Common myeloid progenitor, CD34-positive (primary cell): ENCODE results near the gene FEM1C. TPM values are rescaled to one million over a fixed set of nuclear protein-coding genes. Genes with fewer than 3 reads are reported as not detected.

Experiments used
- CTCF ChIA-PET: fragments of 350-600 bp; sonication (Branson Sonifier 250); formaldehyde crosslinking; loops from one replicate; lab custom pipeline; 2021; ENCODE audit warnings: antibody characterized with exemption; lab: Charles Lee
- POLR2A ChIA-PET: fragments of 350-600 bp; sonication (Branson Sonifier 250); formaldehyde crosslinking; loops from one replicate; lab custom pipeline; 2021; ENCODE audit warnings: antibody characterized with exemption; lab: Charles Lee
- DNase-seq, 3 donors: peaks; one replicate each; pipeline versions ENCODE4 v3.0.0 to v3.0.0-alpha.2; 2013
- H3K27ac ChIP-seq, 2 experiments: 1 replicate in 1 of 2; 2 replicates in 1 of 2; pipeline ENCODE4 v1.7.0; 2013; ENCODE audit warnings: inconsistent platforms in 2 of 2, low read length in 2 of 2, mild to moderate bottlenecking in 2 of 2, low read depth in 1 of 2, moderate library complexity in 1 of 2; ENCODE audit not compliant: severe bottlenecking in 2 of 2, insufficient read depth in 1 of 2, poor library complexity in 1 of 2
- H3K27me3 ChIP-seq, 5 experiments: replicated peaks in 2 of 5; 1 replicate in 3 of 5; 2 replicates in 2 of 5; pipeline versions ENCODE4 v1.6.1 to v1.7.0; 2013; ENCODE audit warnings: low read length in 4 of 5, mild to moderate bottlenecking in 2 of 5, moderate library complexity in 2 of 5, inconsistent platforms in 1 of 5; ENCODE audit not compliant: insufficient read depth in 5 of 5, control insufficient read depth in 4 of 5
- H3K36me3 ChIP-seq, 4 experiments: 1 replicate in 2 of 4; 2 replicates in 2 of 4; pipeline versions ENCODE4 v1.6.1 to v1.7.0; 2013; ENCODE audit warnings: low read length in 3 of 4, control low read depth in 1 of 4, mild to moderate bottlenecking in 1 of 4; ENCODE audit not compliant: control insufficient read depth in 4 of 4, insufficient read depth in 4 of 4
- H3K4me1 ChIP-seq, 4 experiments: 1 replicate in 3 of 4; 2 replicates in 1 of 4; pipeline versions ENCODE4 v1.6.1 to v1.7.1; 2013; ENCODE audit warnings: low read length in 3 of 4, mild to moderate bottlenecking in 3 of 4, control low read depth in 1 of 4, inconsistent platforms in 1 of 4, moderate library complexity in 1 of 4; ENCODE audit not compliant: control insufficient read depth in 4 of 4, insufficient read depth in 4 of 4; ENCODE audit errors: control extremely low read depth in 1 of 4
- H3K4me3 ChIP-seq, 7 experiments: 1 replicate in 4 of 7; 2 replicates in 3 of 7; pipeline versions ENCODE4 v1.5.1 to v1.7.0; 2013; ENCODE audit warnings: mild to moderate bottlenecking in 7 of 7, low read length in 6 of 7, moderate library complexity in 6 of 7, inconsistent platforms in 2 of 7, low read depth in 2 of 7, control low read depth in 1 of 7; ENCODE audit not compliant: insufficient read depth in 4 of 7, control insufficient read depth in 1 of 7; ENCODE audit errors: extremely low read depth in 1 of 7
- H3K9me3 ChIP-seq, 5 experiments: 1 replicate in 4 of 5; 2 replicates in 1 of 5; pipeline versions ENCODE4 v1.6.1 to v1.7.1; 2013; ENCODE audit warnings: low read length in 4 of 5, mild to moderate bottlenecking in 2 of 5, inconsistent platforms in 1 of 5, low read depth in 1 of 5, moderate library complexity in 1 of 5; ENCODE audit not compliant: control insufficient read depth in 4 of 5, insufficient read depth in 2 of 5; ENCODE audit errors: control extremely low read depth in 1 of 5
- WGBS: methylation state at CpG from one replicate; pipeline ENCODE4 v1.1.5; 2013; ENCODE audit not compliant: insufficient coverage; 5-methylcytosine and 5-hydroxymethylcytosine counted together
- polyA plus RNA-seq: library from polyadenylated mRNA; unstranded; fragments of 120-200 nt; gene quantifications from one replicate; pipeline ENCODE4 v1.2.1, GENCODE V29; 2013

The FEM1C gene, protein sequence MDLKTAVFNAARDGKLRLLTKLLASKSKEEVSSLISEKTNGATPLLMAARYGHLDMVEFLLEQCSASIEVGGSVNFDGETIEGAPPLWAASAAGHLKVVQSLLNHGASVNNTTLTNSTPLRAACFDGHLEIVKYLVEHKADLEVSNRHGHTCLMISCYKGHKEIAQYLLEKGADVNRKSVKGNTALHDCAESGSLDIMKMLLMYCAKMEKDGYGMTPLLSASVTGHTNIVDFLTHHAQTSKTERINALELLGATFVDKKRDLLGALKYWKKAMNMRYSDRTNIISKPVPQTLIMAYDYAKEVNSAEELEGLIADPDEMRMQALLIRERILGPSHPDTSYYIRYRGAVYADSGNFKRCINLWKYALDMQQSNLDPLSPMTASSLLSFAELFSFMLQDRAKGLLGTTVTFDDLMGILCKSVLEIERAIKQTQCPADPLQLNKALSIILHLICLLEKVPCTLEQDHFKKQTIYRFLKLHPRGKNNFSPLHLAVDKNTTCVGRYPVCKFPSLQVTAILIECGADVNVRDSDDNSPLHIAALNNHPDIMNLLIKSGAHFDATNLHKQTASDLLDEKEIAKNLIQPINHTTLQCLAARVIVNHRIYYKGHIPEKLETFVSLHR
- polyA plus RNA-seq, result 31.2 TPM

DNA sequence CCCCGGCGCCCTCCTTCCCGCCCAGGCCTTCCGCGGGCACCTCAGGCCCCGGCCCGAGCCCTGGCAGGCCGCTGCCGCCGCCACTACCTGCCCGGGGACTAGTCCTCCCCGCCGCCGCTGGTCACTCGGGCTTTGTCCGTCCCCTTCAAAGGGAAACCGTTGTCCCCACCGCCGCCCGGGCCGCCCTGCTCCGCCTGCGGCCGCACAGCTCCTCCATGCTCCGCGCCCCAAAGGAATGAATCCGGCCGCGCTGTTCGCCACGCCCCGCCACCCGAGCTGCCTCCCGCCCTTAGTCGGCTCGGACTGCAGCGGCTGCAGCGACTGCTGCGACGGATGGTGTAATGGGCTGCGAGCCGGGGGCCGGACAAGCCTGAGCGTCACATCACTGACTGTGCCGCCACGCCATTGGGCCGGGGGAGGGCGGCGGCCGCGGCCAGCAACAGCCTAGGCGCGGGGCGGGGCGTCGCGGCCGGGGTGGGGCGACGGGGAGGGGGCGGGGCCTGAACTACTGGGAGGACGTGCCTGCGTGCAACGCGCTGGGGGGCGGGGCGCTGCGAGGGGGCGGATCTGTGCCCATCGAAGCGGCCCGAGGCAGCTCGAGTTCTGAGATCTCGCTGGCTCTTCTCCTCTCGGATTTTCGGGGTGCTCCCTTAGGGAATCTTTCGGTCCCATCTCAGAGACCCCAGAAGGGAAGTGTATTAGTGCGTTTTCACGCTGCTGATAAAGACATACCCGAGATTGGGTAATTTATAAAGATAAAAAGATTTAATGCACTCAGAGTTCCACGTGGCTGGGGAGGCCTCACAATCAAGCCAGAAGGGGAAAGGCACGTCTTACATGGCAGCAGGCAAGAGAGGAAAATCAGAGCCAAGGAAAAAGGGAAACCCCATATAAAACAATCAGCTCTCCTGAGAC is at the start of gene FEM1C:
TSS of gene FEM1C (minus strand) at position 340 of the 915 bp plus-strand sequence. CDS start 1,282 bp downstream, outside the sequence.
- ChIA-PET CTCF (interaction anchor here (0.7 to 1.8 kb wide), 5 partner anchors 25 to 282 kb away, joined by 3 to 5 read pairs (median 4); partner anchors contain the start of gene PGGT1B), POLR2A (interaction anchor here (1.0 to 1.5 kb wide), 3 partner anchors 57 to 283 kb away, joined by 3 read pairs; no protein-coding TSS in a partner anchor)
- under 1% methylated on average over 70 of the region's 82 CpGs for WGBS
- H3K4me1 ChIP-seq, result peaks cover 21 to 41% (median 26%) of the 10 kb centered on the region in 4 experiments
- peak within 1 kb of the TSS; percentile 87 to 93 for H3K27ac ChIP-seq
- H3K9me3 ChIP-seq, result peaks cover 0 to 12% (median 3%) of the 10 kb centered on the region in 5 experiments
- DNase-seq, result peak; percentile 95 to 98 (median 97)
- peaks cover under 1 to 15% (median 3%) of the 10 kb centered on the region in 4 experiments for H3K36me3 ChIP-seq
- H3K4me3 ChIP-seq, result peak within 1 kb of the TSS; percentile 86 to 97 (median 92)
- no peaks in the 10 kb centered on the region for H3K27me3 ChIP-seq

DNA sequence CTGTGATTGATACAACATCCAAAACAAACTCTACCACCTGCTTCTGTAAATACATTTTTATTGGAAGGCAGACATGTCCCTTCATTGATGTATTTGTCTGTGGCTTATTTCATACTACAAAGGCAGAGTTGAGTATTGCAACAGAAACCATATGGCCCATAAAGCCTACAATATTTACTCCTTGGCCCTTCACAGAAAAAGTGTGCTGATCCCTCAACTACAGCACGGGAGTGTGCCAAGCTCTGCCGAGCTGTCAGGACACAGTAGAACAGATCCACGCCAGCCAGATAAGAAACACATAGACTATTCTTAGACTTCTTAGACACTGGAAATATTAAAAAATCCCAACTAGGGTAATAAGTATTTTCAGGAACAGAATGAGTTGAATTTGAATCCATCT is 44.5 kb upstream of the FEM1C start:
- Histone ChIP-seq H3K36me3 (no peaks in the 10 kb centered on the region), H3K4me1 (no peaks in the 10 kb centered on the region), H3K27me3 (no peaks in the 10 kb centered on the region), H3K27ac (no peak overlapping the region), H3K4me3 (no peak overlapping the region), H3K9me3 (no peaks in the 10 kb centered on the region)
- no peak for DNase-seq
- WGBS, result no CpG with 5 or more reads among the region's 3 CpGs
- ChIA-PET POLR2A (no interaction called here), CTCF (interaction anchor here (3.8 to 4.0 kb wide), 2 partner anchors 14 to 280 kb away, joined by 16 to 26 read pairs; no protein-coding TSS in a partner anchor)

DNA sequence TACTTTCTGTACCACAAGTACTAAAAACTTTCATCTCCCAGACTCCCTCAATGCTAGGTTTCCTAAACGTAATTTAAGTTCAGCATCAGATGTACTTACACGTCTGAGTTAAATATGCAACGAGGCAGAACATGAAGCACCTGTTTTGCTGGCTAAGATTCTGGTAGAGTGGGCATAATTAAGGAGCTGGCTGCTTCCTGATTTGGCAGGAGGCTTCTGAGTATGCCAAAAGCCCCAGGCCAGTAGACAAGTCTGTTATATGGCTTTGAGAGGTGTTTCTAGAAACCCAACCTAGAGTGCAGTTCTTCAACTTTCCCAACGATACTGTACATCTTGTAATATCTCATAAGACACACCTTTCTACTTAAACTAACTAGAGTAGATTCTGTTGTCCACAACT is 44.1 kb upstream of the FEM1C start:
- ChIA-PET CTCF (interaction anchor here (1.1 to 4.0 kb wide), 4 partner anchors 13 to 280 kb away, joined by 3 to 26 read pairs (median 12); partner anchors contain the start of gene TICAM2), POLR2A (no interaction called here)
- Histone ChIP-seq H3K27ac (no peak overlapping the region), H3K27me3 (no peaks in the 10 kb centered on the region), H3K4me3 (no peak overlapping the region), H3K36me3 (no peaks in the 10 kb centered on the region), H3K4me1 (no peaks in the 10 kb centered on the region), H3K9me3 (no peaks in the 10 kb centered on the region)
- 86% methylated on average over 3 of the region's 4 CpGs for WGBS
- no peak for DNase-seq

DNA sequence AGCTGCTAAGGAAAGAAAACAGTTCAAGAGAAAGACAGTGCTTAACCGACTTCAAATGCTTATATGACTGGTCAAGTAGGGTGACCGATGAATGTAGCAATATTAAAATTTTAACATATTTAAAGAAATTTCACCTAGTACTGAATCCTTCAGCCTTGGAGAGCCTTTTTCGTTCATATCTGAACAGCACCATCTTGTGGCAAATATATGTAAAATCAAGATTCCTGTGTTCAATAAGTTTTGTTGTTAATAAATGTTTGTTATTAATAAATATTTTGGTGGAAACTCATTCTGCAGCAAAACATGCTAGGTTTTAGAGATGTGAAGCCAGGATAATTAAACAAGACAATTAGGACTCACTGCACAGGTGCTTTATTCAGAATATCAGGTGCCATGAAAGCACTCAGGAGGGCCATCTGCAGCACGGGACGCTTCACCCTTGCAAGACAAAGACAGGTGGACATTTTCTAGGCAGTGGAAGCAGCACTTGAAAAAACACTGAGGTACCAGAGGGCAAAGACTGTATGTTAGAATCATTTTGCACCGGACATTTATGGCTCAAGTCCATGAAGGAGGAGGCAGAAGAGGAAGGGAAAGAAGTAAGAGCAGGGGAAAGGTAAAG is 42.1 kb upstream of the FEM1C start:
- Histone ChIP-seq H3K4me1 (no peaks in the 10 kb centered on the region), H3K27me3 (no peaks in the 10 kb centered on the region), H3K4me3 (no peak overlapping the region), H3K9me3 (no peaks in the 10 kb centered on the region), H3K27ac (no peak overlapping the region), H3K36me3 (no peaks in the 10 kb centered on the region)
- CTCF ChIA-PET, result interaction anchor here (1.0 to 4.0 kb wide), 3 partner anchors 12 to 278 kb away, joined by 3 to 26 read pairs (median 4); no protein-coding TSS in a partner anchor
- 96% methylated on average over 3 of the region's 6 CpGs for whole genome bisulfite sequencing
- peak in 2 of 3 donors; percentile 34 to 41 for DNase-seq
- POLR2A ChIA-PET, result no interaction called here

DNA sequence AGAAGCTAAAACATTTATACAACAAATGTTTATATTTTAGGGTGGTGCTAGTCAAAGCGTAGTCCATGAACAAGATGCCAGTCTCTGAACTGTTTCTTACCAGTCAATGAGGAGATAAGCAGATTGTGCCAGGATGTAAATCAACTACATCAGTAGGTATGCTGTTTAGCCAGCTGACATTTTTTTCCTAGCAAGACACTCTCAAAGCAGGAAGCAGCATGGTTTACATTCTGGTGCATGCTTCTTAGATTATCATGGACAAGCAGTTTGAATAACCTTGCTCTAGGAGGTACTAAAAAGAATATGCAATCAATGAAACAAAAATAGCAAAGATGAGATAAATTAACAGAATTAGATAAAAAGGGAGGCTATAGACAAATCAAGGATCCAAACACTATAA is 40.7 kb upstream of the FEM1C start:
- H3K27ac ChIP-seq, result no peak overlapping the region
- DNase-seq, result no peak
- no peaks in the 10 kb centered on the region for H3K9me3 ChIP-seq
- ChIA-PET POLR2A (no interaction called here), CTCF (interaction anchor here (0.8 kb wide), 1 partner anchor 17 kb away, joined by 3 read pairs; no protein-coding TSS in a partner anchor)
- H3K36me3 ChIP-seq, result no peaks in the 10 kb centered on the region
- H3K4me1 ChIP-seq, result no peaks in the 10 kb centered on the region
- no peaks in the 10 kb centered on the region for H3K27me3 ChIP-seq
- no peak overlapping the region for H3K4me3 ChIP-seq
- WGBS, result 100% methylated on average over 1 of the region's 1 CpG

DNA sequence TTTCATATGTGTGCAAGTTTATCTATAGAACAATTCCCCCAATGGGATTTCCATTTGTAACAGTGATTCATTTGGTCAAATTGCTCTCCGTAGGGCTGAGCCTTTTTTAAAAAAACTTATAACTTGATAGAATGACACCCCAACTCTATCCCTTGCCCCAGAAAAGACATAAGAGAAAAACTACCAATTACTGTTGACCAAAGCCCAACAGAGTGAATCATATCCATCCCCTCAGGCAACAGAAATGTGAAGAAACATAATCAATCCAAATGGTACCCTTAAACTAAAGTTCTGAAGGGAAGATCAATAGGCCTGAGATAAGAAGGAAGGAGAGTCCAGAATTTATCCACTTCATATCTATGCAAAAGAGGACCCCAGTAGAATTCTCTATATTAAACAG is 39.9 kb upstream of the FEM1C start:
- Histone ChIP-seq H3K4me1 (no peaks in the 10 kb centered on the region), H3K9me3 (no peaks in the 10 kb centered on the region), H3K27me3 (no peaks in the 10 kb centered on the region), H3K36me3 (no peaks in the 10 kb centered on the region), H3K4me3 (no peak overlapping the region), H3K27ac (no peak overlapping the region)
- no peak for DNase-seq
- ChIA-PET POLR2A (no interaction called here), CTCF (no interaction called here)
- WGBS, result 100% methylated on average over 1 of the region's 1 CpG
